GM21367 (cell line): ENCODE data around the gene TNS4.

ENCODE experiments used
- ATAC-seq: cut with Tn5 transposase; IDR thresholded peaks from one replicate; pipeline ENCODE4 v1.9.1; 2021; ENCODE audit not compliant: unreplicated experiment

Gene TNS4

DNA sequence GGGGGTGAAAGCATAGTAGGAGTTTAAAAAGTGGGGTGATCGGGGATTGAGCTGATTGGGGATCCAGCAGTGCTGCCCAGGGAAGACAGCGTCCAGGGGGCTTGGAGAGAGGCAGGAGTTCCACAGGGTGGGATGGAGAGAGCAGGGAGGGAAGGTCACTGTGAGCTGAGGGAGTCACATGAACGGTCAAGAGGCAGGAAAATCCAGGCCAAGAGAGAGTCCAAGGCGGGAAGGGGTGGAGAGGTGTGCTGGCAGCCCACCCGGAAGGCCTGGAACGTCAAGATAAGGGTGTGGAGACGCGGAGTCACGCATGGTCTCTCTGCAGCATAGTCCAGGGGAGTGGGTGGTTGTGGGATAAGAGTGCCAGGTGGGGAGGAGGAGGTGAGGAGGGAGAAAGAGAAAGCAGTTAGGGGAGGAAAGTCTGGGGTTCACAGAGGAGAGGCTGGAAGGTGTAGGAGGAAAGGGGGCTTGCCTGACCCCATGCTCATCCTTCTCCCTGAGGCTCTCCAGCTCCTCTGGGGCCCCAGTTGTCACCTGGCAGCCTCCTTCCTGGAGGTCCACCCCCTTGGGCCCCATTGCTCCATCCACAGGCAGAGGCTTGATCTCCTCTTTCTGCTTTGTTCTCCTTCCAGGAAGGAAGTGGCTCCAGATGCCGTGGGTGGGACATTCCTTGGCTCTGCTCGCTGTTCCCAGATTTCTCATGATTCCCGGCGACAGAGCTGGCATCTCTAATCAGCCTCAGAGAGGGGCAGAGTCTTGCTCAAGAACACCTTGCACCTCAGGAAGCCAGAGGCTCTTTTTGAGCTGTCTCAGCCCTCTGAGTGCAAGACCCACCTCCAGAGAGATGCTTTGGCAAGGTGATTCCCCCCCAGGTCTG lies 35.1 kb upstream of the TNS4 start:
- ATAC-seq, result no peak

DNA sequence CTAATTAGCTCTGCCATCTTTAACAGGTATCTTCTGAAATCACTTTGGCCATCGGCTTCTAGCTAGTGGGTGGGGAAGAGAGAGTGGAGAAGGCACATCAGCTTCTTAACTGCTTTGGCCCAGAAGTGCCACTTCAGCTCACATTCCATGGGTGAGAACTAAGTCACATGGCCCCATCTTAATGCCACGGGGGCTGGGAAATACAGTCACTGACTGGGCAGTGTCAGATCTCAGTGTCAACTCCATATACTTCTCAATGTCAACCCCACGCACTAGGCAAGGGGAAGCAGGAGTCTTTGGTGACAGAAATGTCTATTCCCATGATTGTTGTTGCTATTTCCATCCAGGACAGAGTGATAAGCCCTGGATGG lies 34.5 kb upstream of the TNS4 start:
- no peak for ATAC-seq

DNA sequence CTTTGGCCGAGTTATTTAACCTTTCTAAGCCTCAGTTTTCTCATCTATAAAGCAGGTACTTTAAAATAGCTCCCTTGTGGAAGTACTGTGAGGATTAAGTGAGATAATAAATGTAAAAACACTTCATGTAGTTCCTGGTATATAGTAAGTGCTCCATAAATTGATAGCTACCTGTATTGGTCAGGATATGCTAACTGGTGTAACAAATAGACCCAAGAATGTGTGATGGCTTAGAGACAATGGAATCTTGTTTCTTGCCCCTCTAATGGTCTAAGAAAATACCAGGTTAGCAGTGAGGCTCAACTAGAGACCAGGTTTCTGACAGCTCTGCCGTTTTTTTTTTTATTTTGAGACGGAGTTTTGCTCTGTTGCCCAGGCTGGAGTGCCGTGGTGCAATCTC lies 34.0 kb upstream of the TNS4 start:
- ATAC-seq, result no peak

DNA sequence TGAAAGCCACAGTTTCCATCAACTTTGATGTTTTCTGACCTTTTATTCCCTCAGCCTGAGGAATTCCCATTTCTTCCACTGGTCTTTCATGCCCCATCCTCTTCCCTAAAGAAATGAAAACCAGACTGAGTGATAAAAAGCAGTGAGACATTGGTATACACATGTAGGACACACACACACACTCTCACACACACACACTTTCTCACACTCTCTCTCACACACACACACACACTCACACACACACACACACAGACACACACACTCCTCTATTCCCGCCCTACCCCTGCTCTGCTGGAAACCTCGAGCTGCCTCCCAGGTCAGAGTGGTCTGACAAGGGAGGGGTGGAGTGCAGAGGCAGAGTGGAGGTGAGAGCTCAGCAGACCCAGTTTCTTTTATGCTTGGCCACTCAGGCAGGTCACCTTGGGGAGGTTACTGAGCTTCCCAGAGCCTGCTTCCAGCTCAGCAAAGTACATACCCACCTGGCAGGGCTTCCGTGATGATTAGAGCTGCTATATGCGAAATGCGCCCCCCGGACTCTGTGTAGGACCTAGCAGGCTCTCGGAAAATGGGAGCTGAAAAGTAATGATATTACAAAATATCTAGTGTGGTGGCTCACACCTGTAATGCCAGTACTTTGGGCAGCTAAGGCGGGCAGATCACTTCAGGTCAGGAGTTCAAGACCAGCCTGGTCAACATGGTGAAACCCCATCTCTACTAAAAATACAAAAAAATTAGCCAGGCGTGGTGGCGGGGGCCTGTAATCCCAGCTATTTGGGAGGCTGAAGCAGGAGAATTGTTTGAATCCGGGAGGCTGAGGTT lies 33.2 kb upstream of the TNS4 start:
- no peak for ATAC-seq

DNA sequence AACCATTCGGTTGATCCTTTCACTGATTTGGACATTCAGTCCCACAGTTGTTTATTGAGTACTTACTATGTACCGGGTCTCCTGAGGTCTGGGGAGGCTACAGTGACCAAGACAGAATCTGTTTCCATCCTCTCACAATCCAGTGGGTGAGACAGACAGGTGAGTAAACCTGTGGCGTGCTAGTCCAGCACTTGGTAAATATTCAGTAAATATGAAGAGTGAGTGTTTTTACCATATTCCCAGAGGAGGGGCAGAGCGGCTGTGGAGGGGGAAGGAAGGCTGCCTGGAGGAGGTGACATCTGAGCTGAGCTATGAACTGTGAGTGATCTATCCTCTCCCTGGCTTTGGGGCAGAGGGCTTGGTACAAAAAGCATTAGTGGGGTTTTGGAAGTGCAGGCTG lies 32.5 kb upstream of the TNS4 start:
- no peak for ATAC-seq

DNA sequence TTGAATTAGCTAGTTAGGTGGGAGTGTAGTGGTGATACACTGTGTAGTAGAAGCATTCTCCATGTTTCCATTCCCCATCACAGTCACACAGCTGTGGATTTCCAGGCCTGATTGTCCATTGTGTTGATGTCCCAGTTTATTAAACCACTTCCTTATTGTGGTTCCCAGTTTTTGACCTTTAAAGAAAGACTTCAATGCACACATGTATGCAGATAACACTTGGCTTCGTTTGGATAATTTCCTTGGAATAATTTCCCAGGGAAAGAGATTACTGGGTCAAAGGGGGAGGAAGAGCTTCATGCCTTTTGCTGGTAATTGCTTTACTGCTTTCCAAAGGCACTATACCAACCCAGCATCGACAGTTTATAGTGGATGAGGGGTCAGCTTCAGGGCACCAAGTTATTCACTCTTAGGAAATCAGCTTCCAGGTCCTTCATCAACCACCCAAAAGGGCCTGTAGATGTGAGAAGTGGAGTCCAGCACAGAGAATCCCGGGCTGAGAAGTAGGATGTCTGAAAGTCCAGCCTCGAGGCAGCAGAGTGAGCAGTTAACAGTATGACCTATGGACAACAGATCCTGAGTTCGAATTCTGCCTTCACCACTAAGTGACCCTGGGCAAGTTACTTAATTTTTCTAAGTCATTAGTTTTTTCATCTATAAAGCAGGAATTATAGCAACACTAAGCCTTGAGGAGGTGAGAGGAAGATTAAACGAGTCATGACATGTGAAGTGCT lies 31.3 kb upstream of the TNS4 start:
- no peak for ATAC-seq

DNA sequence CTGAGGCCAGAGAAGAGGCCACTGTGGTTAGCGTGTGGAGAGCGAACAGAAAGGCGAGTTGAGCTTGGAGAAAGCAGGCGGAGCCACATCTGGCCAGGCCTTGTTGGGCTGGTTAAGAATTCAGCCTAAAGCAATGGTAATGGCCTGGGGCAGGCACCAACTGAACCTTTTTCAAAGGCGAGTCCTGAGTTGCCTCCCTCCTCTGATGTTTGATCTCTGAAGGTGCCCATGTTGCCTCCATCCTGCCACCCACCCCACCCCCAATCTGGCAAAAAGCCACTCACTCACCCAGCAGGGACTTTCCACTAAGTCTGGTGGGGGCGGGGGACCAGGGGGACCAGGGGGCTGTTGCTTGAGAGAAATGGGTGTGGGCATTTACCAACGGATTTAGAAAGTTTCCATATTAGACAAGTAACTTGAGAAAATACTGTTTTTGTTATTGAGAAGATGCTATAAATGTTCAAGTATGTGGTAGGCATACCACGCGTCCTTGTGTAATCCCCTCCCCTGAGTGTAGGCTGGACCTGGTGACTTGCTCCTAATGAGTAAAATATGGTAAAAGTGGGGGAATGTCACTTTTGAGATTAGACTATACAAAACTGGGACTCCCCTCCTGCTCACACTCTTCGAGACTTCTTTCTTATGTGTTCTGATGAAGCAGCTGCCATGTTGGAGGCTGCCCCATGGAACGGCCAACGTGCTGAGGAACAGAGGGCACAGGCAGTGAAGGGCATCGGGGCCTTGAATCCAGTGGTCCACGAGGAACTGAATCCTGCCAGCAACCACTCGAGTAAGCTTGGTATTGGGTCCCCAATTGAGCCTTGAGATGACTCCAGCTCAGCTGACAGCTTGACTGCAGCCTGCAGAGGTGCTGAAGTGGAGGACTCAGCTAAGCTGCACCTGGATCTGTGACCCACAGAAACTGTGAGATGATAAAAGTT lies 29.9 kb upstream of the TNS4 start:
- no peak for ATAC-seq

DNA sequence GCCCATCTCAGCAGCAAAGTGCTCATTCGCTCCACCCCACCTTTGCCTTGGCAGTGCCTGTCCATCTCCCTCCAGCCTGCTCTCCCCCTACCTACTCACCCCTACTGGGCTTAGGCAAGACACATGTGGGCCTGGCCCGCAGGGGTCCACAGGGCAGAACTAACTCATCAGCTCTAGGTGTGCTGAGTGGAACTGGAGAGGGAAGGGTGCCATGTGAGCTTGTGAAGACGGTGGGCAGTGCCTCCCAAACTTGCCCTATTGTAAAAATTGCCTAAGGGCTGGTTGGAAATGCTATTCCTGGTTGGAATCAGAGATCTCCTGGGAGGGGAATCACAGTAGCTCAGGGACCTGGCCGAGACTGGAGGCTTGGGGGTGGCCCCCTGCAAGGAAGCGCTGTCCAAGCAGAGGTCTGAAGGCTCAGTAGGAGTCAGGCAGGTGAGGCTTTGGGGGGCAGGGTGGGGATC lies 29.1 kb upstream of the TNS4 start:
- no peak for ATAC-seq

DNA sequence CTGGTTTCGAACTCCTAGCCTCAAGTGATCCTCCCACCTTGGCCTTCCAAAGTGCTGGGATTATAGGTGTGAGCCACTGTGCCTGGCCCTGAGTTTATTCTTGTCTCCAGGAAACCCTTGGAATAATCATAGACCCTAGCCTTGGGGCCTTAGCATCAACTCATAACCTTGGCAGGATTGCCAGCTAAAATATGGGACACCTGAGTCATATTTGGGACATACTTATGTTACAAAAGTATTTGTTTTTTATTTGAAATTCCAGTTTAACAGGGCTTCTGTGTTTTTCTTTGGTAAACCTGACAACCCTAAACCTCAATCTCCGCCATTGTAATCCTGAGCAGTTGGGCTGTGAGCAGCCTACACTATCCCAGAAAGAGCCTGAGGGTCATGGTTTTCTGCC lies 28.6 kb upstream of the TNS4 start:
- ATAC-seq, result no peak

DNA sequence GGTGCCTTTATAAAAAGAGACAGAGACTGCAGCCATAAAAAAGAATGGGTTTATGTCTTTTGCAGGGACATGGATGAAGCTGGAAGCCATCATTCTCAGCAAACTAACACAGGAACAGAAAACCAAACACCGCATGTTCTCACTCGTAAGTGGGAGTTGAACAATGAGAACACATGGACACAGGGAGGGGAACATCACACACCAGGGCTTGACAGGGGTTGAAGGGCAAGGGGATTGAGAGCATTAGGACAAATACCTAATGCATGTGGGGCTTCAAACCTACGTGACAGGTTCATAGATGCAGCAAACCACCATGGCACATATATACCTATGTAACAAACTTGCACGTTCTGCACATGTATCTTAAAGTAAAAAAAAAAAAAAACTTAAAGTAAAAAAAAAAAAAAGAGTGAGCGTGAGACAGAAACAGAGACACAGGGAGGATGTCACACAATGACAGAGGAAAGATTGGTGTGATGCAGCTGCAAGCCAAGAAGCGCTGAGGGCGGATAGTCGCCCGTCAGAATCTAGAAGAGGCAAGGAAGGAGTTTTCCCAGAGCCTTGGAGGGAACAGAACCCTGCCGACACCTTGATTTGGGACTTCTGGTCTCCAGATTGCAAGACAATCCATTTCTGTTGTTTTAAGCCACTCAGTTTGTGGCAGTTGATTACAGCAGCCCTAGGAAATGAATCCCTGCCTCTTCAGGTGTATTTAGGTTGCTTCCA lies 27.4 kb upstream of the TNS4 start:
- no peak for ATAC-seq

DNA sequence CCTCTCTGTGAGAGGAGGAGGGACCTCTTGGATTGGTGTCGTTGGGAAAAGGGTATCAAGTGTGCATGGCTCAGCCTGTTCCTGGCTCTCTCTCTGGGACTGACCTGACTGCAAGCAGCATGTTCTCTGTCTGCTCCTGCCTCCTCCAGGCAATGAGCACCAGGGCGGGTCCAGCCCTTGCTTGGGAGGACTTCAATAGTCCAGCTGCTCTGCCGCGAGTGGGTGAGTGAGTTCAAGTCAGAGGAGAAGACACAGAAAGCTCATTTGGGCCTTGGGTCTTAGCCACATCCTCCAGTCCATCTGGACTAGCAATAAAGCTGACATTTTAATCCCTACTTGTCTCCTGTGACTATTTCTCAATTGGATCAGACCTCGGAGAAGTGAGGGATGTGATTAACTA lies 25.2 kb upstream of the TNS4 start:
- ATAC-seq, result no peak

DNA sequence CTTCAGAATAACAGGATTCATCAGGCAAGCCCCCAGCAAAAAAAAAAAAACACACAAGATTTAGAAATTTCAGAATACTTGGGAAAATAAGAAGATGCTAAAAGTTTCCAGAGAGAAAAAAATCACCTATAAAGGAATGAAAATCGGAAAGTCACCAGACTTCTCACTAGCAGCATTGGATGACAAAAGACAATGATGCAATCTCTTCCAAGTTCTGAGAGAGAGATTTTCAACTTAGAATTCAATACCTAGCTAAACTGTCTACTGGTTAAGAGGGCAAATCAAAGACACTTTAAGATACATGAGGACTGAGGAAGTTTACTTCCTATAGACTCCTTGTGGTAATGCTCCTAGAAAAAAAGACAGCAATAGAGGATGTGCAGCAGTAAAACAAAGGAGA lies 23.9 kb upstream of the TNS4 start:
- no peak for ATAC-seq

DNA sequence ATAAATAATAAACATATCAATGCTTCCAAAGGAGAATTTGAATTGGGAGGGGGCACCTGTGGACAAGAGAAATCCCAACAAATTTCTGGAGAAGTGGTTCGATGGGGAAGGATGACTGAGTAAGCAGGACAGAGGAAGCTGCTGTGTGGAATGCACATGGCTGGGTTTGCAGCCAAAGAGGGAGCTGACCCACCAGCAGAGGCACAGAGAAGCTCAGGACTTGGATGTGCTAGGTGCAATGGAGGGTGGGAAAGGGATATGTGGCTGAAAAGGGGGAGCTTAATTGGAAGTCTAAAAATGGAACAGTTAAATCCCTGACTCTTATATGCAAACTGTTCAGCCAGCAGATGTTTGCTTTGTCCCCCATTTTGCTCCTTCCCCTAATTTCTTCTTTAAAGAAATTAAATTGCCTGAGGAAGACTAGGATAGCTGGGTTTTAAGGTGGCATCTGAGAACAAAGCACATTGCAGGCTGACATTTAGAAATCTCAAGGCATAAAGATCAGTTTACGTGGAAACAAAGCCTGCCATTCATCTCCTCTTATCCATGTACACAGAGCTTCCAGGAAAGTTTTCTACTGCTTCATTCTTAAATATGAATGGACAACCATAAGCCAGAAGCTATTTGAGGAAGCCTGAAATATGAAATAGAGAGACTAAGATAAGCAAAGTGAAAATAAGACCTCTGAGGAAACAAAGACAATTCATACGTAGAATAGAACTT lies 23.0 kb upstream of the TNS4 start:
- ATAC-seq, result no peak

DNA sequence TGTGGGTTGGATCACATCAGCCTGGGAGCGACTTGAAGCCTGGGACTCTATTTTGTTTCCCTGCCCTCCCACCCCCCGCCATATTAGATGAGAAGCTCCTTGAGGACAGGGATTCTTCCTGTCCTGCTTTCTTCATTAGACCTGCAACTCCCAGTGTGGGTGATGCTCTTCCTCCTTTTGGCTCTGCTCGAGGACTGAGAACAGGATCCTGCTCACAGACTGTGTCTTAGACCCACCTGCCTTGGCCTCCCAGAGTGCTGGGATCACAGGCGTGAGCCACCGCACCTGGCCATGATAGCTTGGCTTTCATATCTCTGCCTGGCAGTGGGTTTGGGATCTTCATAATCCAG lies 21.5 kb upstream of the TNS4 start:
- ATAC-seq, result no peak

DNA sequence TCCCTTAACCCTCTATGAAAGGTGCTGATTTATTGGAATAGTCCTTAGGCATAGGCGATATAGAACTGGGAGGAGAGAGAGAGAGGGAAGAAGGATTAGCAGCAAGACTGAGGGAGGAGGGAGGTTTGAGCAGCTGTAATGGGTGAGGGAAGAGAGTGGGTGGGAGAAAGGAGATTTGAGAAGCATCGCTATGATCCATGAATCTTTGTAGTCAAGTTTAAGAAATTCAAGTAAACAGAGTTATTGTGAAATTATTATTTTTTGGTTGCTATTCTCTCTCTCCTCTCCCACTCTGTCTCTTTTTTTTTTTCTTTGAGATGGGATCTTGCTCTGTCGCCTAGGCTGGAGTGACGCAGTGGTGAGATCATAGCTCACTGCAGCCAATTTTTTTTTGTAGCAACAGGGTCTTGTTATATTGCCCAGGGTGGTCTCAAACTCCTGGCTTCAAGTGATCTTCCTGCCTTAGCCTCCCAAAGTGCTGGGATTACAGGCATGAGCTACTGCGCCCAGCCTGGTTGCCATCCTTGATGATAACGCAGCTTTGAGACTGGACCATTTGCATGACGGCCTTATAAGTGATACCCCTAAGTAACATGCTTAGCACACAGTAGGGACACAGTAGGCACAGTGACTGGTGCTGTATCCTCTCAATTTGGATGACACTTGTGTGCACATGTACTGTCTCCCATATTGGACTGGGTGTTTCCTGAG lies 21.0 kb upstream of the TNS4 start:
- no peak for ATAC-seq

DNA sequence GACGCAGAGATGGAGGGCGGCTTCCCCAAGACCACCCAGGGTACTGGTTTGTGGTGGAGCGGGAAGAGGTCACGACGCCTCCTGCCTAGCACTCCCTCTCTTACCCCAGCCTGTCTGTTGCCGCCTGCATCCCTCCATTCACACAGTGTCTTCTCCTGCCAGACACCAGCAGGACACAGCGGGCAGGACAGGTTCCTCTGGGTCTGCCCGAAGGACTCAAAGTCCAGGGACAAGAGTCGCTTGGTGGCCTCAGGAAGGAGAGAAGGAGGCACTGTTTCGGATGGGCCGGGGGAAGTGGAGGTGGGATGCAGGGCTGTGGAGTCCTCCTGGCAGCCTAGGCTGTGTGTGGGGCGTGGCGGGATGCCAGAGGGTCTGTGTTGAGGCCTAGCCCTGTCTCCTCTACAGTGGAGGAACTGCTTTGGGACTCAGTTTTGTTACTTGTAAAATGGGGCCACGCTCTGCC lies 19.6 kb upstream of the TNS4 start:
- no peak for ATAC-seq

DNA sequence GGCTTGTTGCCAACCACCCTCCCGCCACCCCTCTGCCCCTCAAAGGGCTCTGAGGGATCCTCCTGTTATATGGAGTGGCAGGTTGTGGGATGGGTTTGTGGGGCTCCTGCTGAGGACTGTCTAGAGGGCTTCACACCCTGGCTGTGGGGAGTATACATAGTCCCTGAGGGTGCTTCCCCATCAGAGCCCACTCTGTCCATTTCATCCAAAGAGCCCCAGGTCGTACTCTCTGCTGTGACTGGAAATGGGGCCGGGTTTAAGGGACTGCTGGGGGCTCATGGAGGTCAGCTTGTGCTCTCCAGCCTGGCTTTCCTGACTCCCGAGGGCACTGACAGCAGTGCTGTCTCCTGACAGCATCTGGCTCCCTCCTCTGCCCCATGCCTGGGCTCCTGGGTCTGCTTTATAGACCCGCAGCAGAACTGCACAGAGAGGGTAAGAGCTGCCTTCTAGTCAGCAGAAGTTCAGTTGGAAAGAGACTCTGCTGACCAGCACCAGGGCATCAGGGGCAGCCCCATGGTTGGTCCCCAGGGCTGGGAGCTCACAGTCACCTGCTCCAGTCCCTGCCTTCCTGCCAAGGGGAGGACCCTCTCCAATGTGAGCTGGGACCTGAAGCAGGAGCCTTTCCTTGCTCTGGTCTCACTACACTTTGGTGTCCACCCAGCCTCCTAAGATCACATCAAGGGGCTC lies 17.8 kb upstream of the TNS4 start:
- ATAC-seq, result no peak
